ENCODE results near the gene RBBP6.

The RBBP6 gene

GRCh38 chr16:24522751-24523150, 16.6 kb upstream of the RBBP6 start:
- H3K9me3 ChIP-seq (ENCODE audit: control extremely low read depth in 1 of 5, control insufficient read depth in 4 of 5, insufficient read depth in 2 of 5, low read depth in 1 of 5, low read length in 4 of 5): no peaks in the 10 kb centered on the region
- DNase-seq: no peak
- 88% methylated on average over 6 of the region's 13 CpGs for WGBS (ENCODE audit: insufficient coverage)
- POLR2A ChIA-PET: no interaction called here
- no peaks in the 10 kb centered on the region for H3K36me3 ChIP-seq (ENCODE audit: control insufficient read depth in 4 of 4, insufficient read depth in 4 of 4, low read length in 3 of 4)
- no peaks in the 10 kb centered on the region for H3K27me3 ChIP-seq (replicated peaks in 2 of 5; ENCODE audit: control insufficient read depth in 4 of 5, insufficient read depth in 5 of 5, low read length in 4 of 5)
- H3K27ac ChIP-seq (ENCODE audit: insufficient read depth in 1 of 2, low read depth in 1 of 2, low read length in 2 of 2, poor library complexity in 1 of 2, severe bottlenecking in 2 of 2): no peak overlapping the region
- no peaks in the 10 kb centered on the region for H3K4me1 ChIP-seq (ENCODE audit: control extremely low read depth in 1 of 4, control insufficient read depth in 4 of 4, insufficient read depth in 4 of 4, low read length in 3 of 4)
- CTCF ChIA-PET: interaction anchor here (0.9 kb wide), 1 partner anchor 18 kb away, joined by 3 read pairs; no protein-coding TSS in a partner anchor
- H3K4me3 ChIP-seq (ENCODE audit: control insufficient read depth in 1 of 7, extremely low read depth in 1 of 7, insufficient read depth in 4 of 7, low read depth in 2 of 7, low read length in 6 of 7): no peak overlapping the region

- H3K9me3 ChIP-seq (ENCODE audit: control extremely low read depth in 1 of 5, control insufficient read depth in 4 of 5, insufficient read depth in 2 of 5, low read depth in 1 of 5, low read length in 4 of 5): no peaks in the 10 kb centered on the region
- H3K36me3 ChIP-seq (ENCODE audit: control insufficient read depth in 4 of 4, insufficient read depth in 4 of 4, low read length in 3 of 4): no peaks in the 10 kb centered on the region
- POLR2A ChIA-PET: no interaction called here
- no peak overlapping the region for H3K27ac ChIP-seq (ENCODE audit: insufficient read depth in 1 of 2, low read depth in 1 of 2, low read length in 2 of 2, poor library complexity in 1 of 2, severe bottlenecking in 2 of 2)
- H3K4me3 ChIP-seq (ENCODE audit: control insufficient read depth in 1 of 7, extremely low read depth in 1 of 7, insufficient read depth in 4 of 7, low read depth in 2 of 7, low read length in 6 of 7): no peak overlapping the region
- H3K27me3 ChIP-seq (replicated peaks in 2 of 5; ENCODE audit: control insufficient read depth in 4 of 5, insufficient read depth in 5 of 5, low read length in 4 of 5): no peaks in the 10 kb centered on the region
- WGBS (ENCODE audit: insufficient coverage): 92% methylated on average over 7 of the region's 8 CpGs
- no peaks in the 10 kb centered on the region for H3K4me1 ChIP-seq (ENCODE audit: control extremely low read depth in 1 of 4, control insufficient read depth in 4 of 4, insufficient read depth in 4 of 4, low read length in 3 of 4)
- DNase-seq: no peak
- CTCF ChIA-PET: no interaction called here
Measured at GRCh38 chr16:24523569-24523968, 15.8 kb upstream of the RBBP6 start.

GRCh38 chr16:24524855-24525677, 14.3 kb upstream of the RBBP6 start:
- H3K9me3 ChIP-seq (ENCODE audit: control extremely low read depth in 1 of 5, control insufficient read depth in 4 of 5, insufficient read depth in 2 of 5, low read depth in 1 of 5, low read length in 4 of 5): no peaks in the 10 kb centered on the region
- H3K36me3 ChIP-seq (ENCODE audit: control insufficient read depth in 4 of 4, insufficient read depth in 4 of 4, low read length in 3 of 4): no peaks in the 10 kb centered on the region
- ChIA-PET POLR2A (interaction anchor here (0.5 kb wide), 1 partner anchor 151 kb away, joined by 5 read pairs; no protein-coding TSS in a partner anchor), CTCF (interaction anchor here (1.0 kb wide), 1 partner anchor 17 kb away, joined by 3 read pairs; no protein-coding TSS in a partner anchor)
- WGBS (ENCODE audit: insufficient coverage): 100% methylated on average over 1 of the region's 4 CpGs
- no peak overlapping the region for H3K27ac ChIP-seq (ENCODE audit: insufficient read depth in 1 of 2, low read depth in 1 of 2, low read length in 2 of 2, poor library complexity in 1 of 2, severe bottlenecking in 2 of 2)
- H3K4me3 ChIP-seq (ENCODE audit: control insufficient read depth in 1 of 7, extremely low read depth in 1 of 7, insufficient read depth in 4 of 7, low read depth in 2 of 7, low read length in 6 of 7): no peak overlapping the region
- no peak for DNase-seq
- H3K4me1 ChIP-seq (ENCODE audit: control extremely low read depth in 1 of 4, control insufficient read depth in 4 of 4, insufficient read depth in 4 of 4, low read length in 3 of 4): no peaks in the 10 kb centered on the region
- H3K27me3 ChIP-seq (replicated peaks in 2 of 5; ENCODE audit: control insufficient read depth in 4 of 5, insufficient read depth in 5 of 5, low read length in 4 of 5): no peaks in the 10 kb centered on the region

GRCh38 chr16:24525970-24526559, 13.3 kb upstream of the RBBP6 start:
- Histone ChIP-seq H3K36me3 (ENCODE audit: control insufficient read depth in 4 of 4, insufficient read depth in 4 of 4, low read length in 3 of 4) (no peaks in the 10 kb centered on the region), H3K27ac (ENCODE audit: insufficient read depth in 1 of 2, low read depth in 1 of 2, low read length in 2 of 2, poor library complexity in 1 of 2, severe bottlenecking in 2 of 2) (no peak overlapping the region), H3K4me1 (ENCODE audit: control extremely low read depth in 1 of 4, control insufficient read depth in 4 of 4, insufficient read depth in 4 of 4, low read length in 3 of 4) (no peaks in the 10 kb centered on the region), H3K4me3 (ENCODE audit: control insufficient read depth in 1 of 7, extremely low read depth in 1 of 7, insufficient read depth in 4 of 7, low read depth in 2 of 7, low read length in 6 of 7) (no peak overlapping the region), H3K27me3 (replicated peaks in 2 of 5; ENCODE audit: control insufficient read depth in 4 of 5, insufficient read depth in 5 of 5, low read length in 4 of 5) (no peaks in the 10 kb centered on the region), H3K9me3 (ENCODE audit: control extremely low read depth in 1 of 5, control insufficient read depth in 4 of 5, insufficient read depth in 2 of 5, low read depth in 1 of 5, low read length in 4 of 5) (no peaks in the 10 kb centered on the region)
- ChIA-PET CTCF (interaction anchor here (0.9 kb wide), 1 partner anchor 17 kb away, joined by 3 read pairs; no protein-coding TSS in a partner anchor), POLR2A (no interaction called here)
- 98% methylated on average over 6 of the region's 7 CpGs for WGBS (ENCODE audit: insufficient coverage)
- no peak for DNase-seq

- ChIA-PET CTCF (interaction anchor here (0.9 kb wide), 1 partner anchor 18 kb away, joined by 3 read pairs; no protein-coding TSS in a partner anchor), POLR2A (no interaction called here)
Measured at GRCh38 chr16:24526701-24527495, 12.5 kb upstream of the RBBP6 start.

GRCh38 chr16:24531166-24531565, 8.2 kb upstream of the RBBP6 start:
- no CpG with 5 or more reads among the region's 1 CpG for WGBS (ENCODE audit: insufficient coverage)
- ChIA-PET POLR2A (interaction anchor here (1.3 kb wide), 1 partner anchor 9 kb away, joined by 4 read pairs; no protein-coding TSS in a partner anchor), CTCF (no interaction called here)
- H3K9me3 ChIP-seq (ENCODE audit: control extremely low read depth in 1 of 5, control insufficient read depth in 4 of 5, insufficient read depth in 2 of 5, low read depth in 1 of 5, low read length in 4 of 5): no peaks in the 10 kb centered on the region
- H3K27me3 ChIP-seq (replicated peaks in 2 of 5; ENCODE audit: control insufficient read depth in 4 of 5, insufficient read depth in 5 of 5, low read length in 4 of 5): no peaks in the 10 kb centered on the region
- no peaks in the 10 kb centered on the region for H3K36me3 ChIP-seq (ENCODE audit: control insufficient read depth in 4 of 4, insufficient read depth in 4 of 4, low read length in 3 of 4)
- H3K4me3 ChIP-seq (ENCODE audit: control insufficient read depth in 1 of 7, extremely low read depth in 1 of 7, insufficient read depth in 4 of 7, low read depth in 2 of 7, low read length in 6 of 7): no peak overlapping the region
- H3K27ac ChIP-seq (ENCODE audit: insufficient read depth in 1 of 2, low read depth in 1 of 2, low read length in 2 of 2, poor library complexity in 1 of 2, severe bottlenecking in 2 of 2): no peak overlapping the region
- H3K4me1 ChIP-seq (ENCODE audit: control extremely low read depth in 1 of 4, control insufficient read depth in 4 of 4, insufficient read depth in 4 of 4, low read length in 3 of 4): no peaks in the 10 kb centered on the region
- DNase-seq: no peak

More at GRCh38 chr16:24526701-24527495, 12.5 kb upstream of the RBBP6 start:
- H3K36me3 ChIP-seq (ENCODE audit: control insufficient read depth in 4 of 4, insufficient read depth in 4 of 4, low read length in 3 of 4): no peaks in the 10 kb centered on the region
- H3K4me3 ChIP-seq (ENCODE audit: control insufficient read depth in 1 of 7, extremely low read depth in 1 of 7, insufficient read depth in 4 of 7, low read depth in 2 of 7, low read length in 6 of 7): no peak overlapping the region
- WGBS (ENCODE audit: insufficient coverage): 80% methylated on average over 1 of the region's 9 CpGs
- H3K27me3 ChIP-seq (replicated peaks in 2 of 5; ENCODE audit: control insufficient read depth in 4 of 5, insufficient read depth in 5 of 5, low read length in 4 of 5): no peaks in the 10 kb centered on the region
- DNase-seq: no peak
- no peak overlapping the region for H3K27ac ChIP-seq (ENCODE audit: insufficient read depth in 1 of 2, low read depth in 1 of 2, low read length in 2 of 2, poor library complexity in 1 of 2, severe bottlenecking in 2 of 2)
- no peaks in the 10 kb centered on the region for H3K9me3 ChIP-seq (ENCODE audit: control extremely low read depth in 1 of 5, control insufficient read depth in 4 of 5, insufficient read depth in 2 of 5, low read depth in 1 of 5, low read length in 4 of 5)
- no peaks in the 10 kb centered on the region for H3K4me1 ChIP-seq (ENCODE audit: control extremely low read depth in 1 of 4, control insufficient read depth in 4 of 4, insufficient read depth in 4 of 4, low read length in 3 of 4)
